H1 (cell line): ENCODE data around the gene AP2B1. TPM values are rescaled to one million over a fixed set of nuclear protein-coding genes. Genes with fewer than 3 reads are reported as not detected.

ENCODE experiments used
- CHD1 ChIP-seq: IDR thresholded peaks from 2 replicates; pipeline ENCODE4 v1.6.1; 2012; ENCODE audit warnings: low read depth, low read length, improper control_type of control experiment
- KDM4A ChIP-seq: IDR thresholded peaks from one replicate; pipeline ENCODE4 v1.7.1; 2012; ENCODE audit warnings: low read depth, mild to moderate bottlenecking, moderate library complexity, low read length, inconsistent platforms; ENCODE audit not compliant: severe bottlenecking
- SRF ChIP-seq: IDR thresholded peaks from 2 replicates; pipeline ENCODE4 v1.6.1; 2011; ENCODE audit warnings: mild to moderate bottlenecking, low read depth, low read length, moderate library complexity
- TEAD4 ChIP-seq: IDR thresholded peaks from 2 replicates; pipeline ENCODE4 v1.6.1; 2012; ENCODE audit warnings: low read depth, low read length, inconsistent platforms, mixed read lengths
- polyA plus RNA-seq, 7 experiments: library from polyadenylated mRNA; depleted of rRNA in 3 of 7; stranded (reverse) in 5 of 7; unstranded in 2 of 7; fragments of >200 nt in 5 of 7; fragments of 200-250 nt in 2 of 7; gene quantifications; 1 replicate in 5 of 7; 2 replicates in 1 of 7; 4 replicates in 1 of 7; pipeline versions ENCODE4 v1.2.1 to v1.2.3, GENCODE V29; 2011 to 2013; ENCODE audit warnings: missing spikeins in 2 of 7, mixed read lengths in 2 of 7
- total RNA-seq: library from RNA; stranded (reverse); fragmentation: NEBNext Ultra II Directional; extraction: Animal tissue kit (Norgen Biotek cat#: 25700); gene quantifications from 2 replicates; pipeline ENCODE4 v1.2.1, GENCODE V29; 2021

The AP2B1 gene
- total and polyA plus RNA-seq, 2 of the 8 experiments (the other 6 are each of a cell fraction or from before 2014, with no cell fraction given), result 95.5 to 199 TPM

- TF ChIP-seq KDM4A (no peak), SRF (no peak), TEAD4 (no peak), CHD1 (no peak)
Measured at GRCh38 chr17:35728551-35728950, 141.4 kb downstream of the AP2B1 start (continued).
